T-helper 17 cell (primary cell): Measurements from ENCODE around the gene TMEM185B. TPM values are rescaled to one million over a fixed set of nuclear protein-coding genes. Genes with fewer than 3 reads are reported as not detected.
"Not testable (repeated sequence)": the region's sequence is repeated elsewhere in the genome, so short reads cannot be mapped to it uniquely, and the experiment has no call there.

ENCODE experiments used
- ATAC-seq: fragments of 150-1000 bp; cut with Tn5 transposase; 2 replicates; pipeline ENCODE4 v1.10.0; 2021; ENCODE audit warnings: mild to moderate bottlenecking, moderate library complexity
- DNase-seq, 3 donors: peaks; one replicate each; pipeline versions ENCODE4 v3.0.0 to v3.0.0-alpha.2; 2020 to 2021
- H3K9me3 ChIP-seq: one replicate; pipeline ENCODE4 v1.7.0; 2013; ENCODE audit warnings: low read length, mild to moderate bottlenecking; ENCODE audit not compliant: control insufficient read depth, poor library complexity, severe bottlenecking
- H3K27ac Mint-ChIP-seq: one replicate; pipeline ENCODE4 v1.8.0; 2022; ENCODE audit warnings: mild to moderate bottlenecking, moderate library complexity, mixed read lengths
- H3K27me3 Mint-ChIP-seq: one replicate; pipeline ENCODE4 v1.8.0; 2022; ENCODE audit warnings: mixed read lengths
- H3K36me3 Mint-ChIP-seq: one replicate; pipeline ENCODE4 v1.8.0; 2022; ENCODE audit warnings: low read depth, mixed read lengths
- H3K4me1 Mint-ChIP-seq: one replicate; pipeline ENCODE4 v1.8.0; 2022; ENCODE audit warnings: mild to moderate bottlenecking, mixed read lengths
- H3K4me3 Mint-ChIP-seq: one replicate; pipeline ENCODE4 v1.8.0; 2022; ENCODE audit warnings: mild to moderate bottlenecking, moderate library complexity, mixed read lengths
- total RNA-seq, 4 donors: library from RNA in 2 of 4; stranded (reverse) in 2 of 4; gene quantifications; one replicate each; pipeline ENCODE4 v1.2.3 and lab custom pipeline; 2022 to 2026

Gene TMEM185B
- total RNA-seq, 2 donors from 2014 or later, result 19.8 to 21.1 TPM

DNA sequence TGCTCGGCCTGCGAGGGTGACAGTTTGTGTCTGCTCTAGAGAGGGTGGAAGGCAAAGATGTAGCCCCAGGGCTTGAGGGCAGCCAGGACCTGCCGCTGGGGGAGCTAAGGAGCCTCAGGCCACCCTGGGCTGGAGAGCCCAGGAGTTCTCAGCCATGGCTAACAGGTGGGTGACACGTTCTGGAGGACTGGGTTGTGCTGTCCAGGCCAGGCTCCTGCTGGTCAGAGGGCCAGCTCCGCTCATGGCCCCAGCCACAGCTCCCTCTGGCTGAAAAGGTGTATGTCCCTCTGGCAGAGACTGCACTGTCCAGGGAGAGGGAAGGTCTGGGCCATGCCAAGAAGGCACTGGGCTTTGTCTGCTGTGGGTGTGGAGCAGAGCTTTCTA, 19.2 kb downstream of the TMEM185B start:
- Mint-ChIP-seq H3K27me3 (no peaks in the 10 kb centered on the region), H3K4me1 (peaks cover 7% of the 10 kb centered on the region), H3K4me3 (no peak overlapping the region), H3K27ac (no peak overlapping the region), H3K36me3 (no peaks in the 10 kb centered on the region)
- H3K9me3 ChIP-seq, result no peaks in the 10 kb centered on the region
- ATAC-seq (no peak), DNase-seq (no peak)

DNA sequence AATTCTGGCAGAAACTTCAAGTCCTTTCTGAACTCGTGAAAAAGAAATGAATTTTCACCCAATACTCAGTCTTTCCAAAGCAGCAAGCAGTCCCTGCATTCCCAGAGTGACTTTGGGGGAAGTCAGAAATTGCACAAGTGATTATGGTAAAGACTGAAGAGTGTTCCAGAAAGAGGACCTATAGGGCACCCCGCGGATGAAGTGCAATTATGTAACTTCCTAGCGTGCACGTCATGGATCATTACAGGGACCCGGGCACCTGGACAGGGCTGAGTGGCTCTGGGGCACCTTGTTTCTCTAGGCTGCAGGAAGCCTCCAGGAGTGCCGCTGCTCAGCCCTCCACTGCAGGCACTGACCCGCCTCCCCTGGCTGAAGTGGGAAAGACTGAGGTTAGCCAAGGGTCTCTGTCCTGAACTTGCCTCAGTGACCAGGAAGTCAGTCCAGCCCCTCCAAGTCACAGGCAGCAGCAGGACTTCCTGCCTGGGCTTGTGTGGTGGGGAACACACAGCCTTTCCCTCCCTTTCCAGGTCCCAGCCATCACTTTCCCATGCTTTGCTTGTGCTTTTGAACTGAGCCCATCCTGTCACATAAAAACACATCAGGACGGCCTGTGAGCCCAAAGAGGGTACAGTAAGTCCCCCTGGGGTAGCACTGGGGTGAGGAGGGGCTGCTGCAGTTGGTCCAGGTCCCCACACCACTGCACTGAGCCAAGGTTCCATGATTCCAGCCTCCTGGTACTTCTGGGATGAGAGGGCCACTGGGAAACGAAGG, 19.8 kb downstream of the TMEM185B start:
- no peak for ATAC-seq

GRCh38 chr2:120199817-120200459, 23.3 kb downstream of the TMEM185B start:
- H3K4me3 Mint-ChIP-seq, H3K4me1 Mint-ChIP-seq, H3K27ac Mint-ChIP-seq, H3K9me3 ChIP-seq, DNase-seq, H3K27me3 Mint-ChIP-seq, ATAC-seq, H3K36me3 Mint-ChIP-seq: not testable (repeated sequence)

More for the DNA sequence above, 19.8 kb downstream of the TMEM185B start:
- Mint-ChIP-seq H3K36me3 (no peaks in the 10 kb centered on the region), H3K4me3 (no peak overlapping the region), H3K27me3 (no peaks in the 10 kb centered on the region), H3K27ac (no peak overlapping the region), H3K4me1 (peaks cover 7% of the 10 kb centered on the region)
- H3K9me3 ChIP-seq, result no peaks in the 10 kb centered on the region
- DNase-seq, result no peak

DNA sequence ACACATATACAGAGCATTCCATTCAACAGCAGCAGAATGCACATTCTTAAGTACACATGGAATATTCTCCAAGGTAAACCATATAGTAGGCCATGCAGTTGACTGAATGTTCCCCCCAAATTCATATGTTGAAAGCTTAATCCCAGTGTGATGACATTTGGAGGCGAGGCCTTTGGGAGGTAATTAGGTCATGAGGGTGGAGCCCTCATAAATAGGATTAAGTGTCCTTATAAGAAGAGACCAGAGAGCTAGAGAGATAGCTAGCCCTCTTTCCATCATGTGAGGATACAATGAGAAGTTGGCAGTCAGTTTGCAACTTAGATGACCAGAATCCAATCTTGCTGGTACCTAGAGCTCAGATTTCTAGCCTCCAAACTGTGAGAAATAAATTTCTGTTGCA, 27.6 kb downstream of the TMEM185B start:
- Mint-ChIP-seq H3K27ac (no peak overlapping the region), H3K36me3 (peaks cover 2% of the 10 kb centered on the region), H3K4me1 (no peaks in the 10 kb centered on the region), H3K27me3 (no peaks in the 10 kb centered on the region), H3K4me3 (no peak overlapping the region)
- no peak for ATAC-seq
- DNase-seq, result no peak
- H3K9me3 ChIP-seq, result peaks cover 6% of the 10 kb centered on the region

GRCh38 chr2:120192280-120192679, 30.9 kb downstream of the TMEM185B start:
- no peaks in the 10 kb centered on the region for H3K27me3 Mint-ChIP-seq
- no peaks in the 10 kb centered on the region for H3K4me1 Mint-ChIP-seq
- ATAC-seq, result no peak
- H3K9me3 ChIP-seq, result peaks cover 6% of the 10 kb centered on the region
- no peak for DNase-seq
- H3K27ac Mint-ChIP-seq, result no peak overlapping the region
- H3K4me3 Mint-ChIP-seq, result no peak overlapping the region
- H3K36me3 Mint-ChIP-seq, result peaks cover 2% of the 10 kb centered on the region

- ATAC-seq (no peak), DNase-seq (no peak)
- no peaks in the 10 kb centered on the region for H3K27me3 Mint-ChIP-seq
- H3K36me3 Mint-ChIP-seq, result peaks cover 4% of the 10 kb centered on the region
- peaks cover 6% of the 10 kb centered on the region for H3K9me3 ChIP-seq
- H3K27ac Mint-ChIP-seq, result no peak overlapping the region
- no peaks in the 10 kb centered on the region for H3K4me1 Mint-ChIP-seq
- H3K4me3 Mint-ChIP-seq, result no peak overlapping the region
Observed at GRCh38 chr2:120189189-120189588, 34.0 kb downstream of the TMEM185B start.

- Mint-ChIP-seq H3K27me3 (no peaks in the 10 kb centered on the region), H3K27ac (peak overlapping the region; percentile 66), H3K4me1 (peaks cover 30% of the 10 kb centered on the region), H3K36me3 (peaks cover 5% of the 10 kb centered on the region), H3K4me3 (peak overlapping the region; percentile 74)
- no peak for ATAC-seq
- no peaks in the 10 kb centered on the region for H3K9me3 ChIP-seq
- no peak for DNase-seq
Observed at GRCh38 chr2:120182019-120182560, 41.1 kb downstream of the TMEM185B start.

DNA sequence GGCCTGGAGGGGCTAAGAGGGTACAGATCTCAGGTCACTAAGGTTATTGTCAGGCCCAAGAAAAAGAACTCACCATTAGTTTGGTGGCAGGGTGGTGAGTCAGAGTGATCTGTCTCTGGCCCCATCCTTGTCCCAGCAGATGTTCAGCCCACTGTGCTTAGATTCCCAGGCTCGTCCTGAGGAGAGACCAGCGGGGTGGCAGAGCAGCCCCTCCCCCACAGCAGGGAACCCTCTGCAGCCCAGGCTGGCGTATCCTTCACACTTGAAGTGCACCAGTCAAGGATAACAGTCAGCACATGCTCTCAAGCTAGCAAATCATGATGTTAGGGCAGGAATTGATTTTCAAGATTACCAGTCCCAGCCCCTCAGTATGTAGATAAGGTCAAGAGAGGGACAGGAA, 43.1 kb downstream of the TMEM185B start:
- ATAC-seq (no peak), DNase-seq (no peak)
- Mint-ChIP-seq H3K4me3 (no peak overlapping the region), H3K36me3 (peaks cover 3% of the 10 kb centered on the region), H3K27ac (peak overlapping the region; percentile 83), H3K4me1 (peaks cover 35% of the 10 kb centered on the region), H3K27me3 (no peaks in the 10 kb centered on the region)
- no peaks in the 10 kb centered on the region for H3K9me3 ChIP-seq

GRCh38 chr2:120179396-120179795, 43.8 kb downstream of the TMEM185B start:
- H3K4me3 Mint-ChIP-seq, result no peak overlapping the region
- H3K9me3 ChIP-seq, result no peaks in the 10 kb centered on the region
- no peaks in the 10 kb centered on the region for H3K27me3 Mint-ChIP-seq
- peaks cover 37% of the 10 kb centered on the region for H3K4me1 Mint-ChIP-seq
- H3K36me3 Mint-ChIP-seq, result peaks cover 2% of the 10 kb centered on the region
- DNase-seq (no peak), ATAC-seq (no peak)
- peak overlapping the region; percentile 83 for H3K27ac Mint-ChIP-seq

GRCh38 chr2:120177973-120178372, 45.2 kb downstream of the TMEM185B start:
- no peak for DNase-seq
- Mint-ChIP-seq H3K36me3 (peaks cover 2% of the 10 kb centered on the region), H3K27me3 (no peaks in the 10 kb centered on the region), H3K27ac (peak overlapping the region; percentile 100), H3K4me1 (peaks cover 32% of the 10 kb centered on the region), H3K4me3 (peak overlapping the region; percentile 100)
- no peak for ATAC-seq
- no peaks in the 10 kb centered on the region for H3K9me3 ChIP-seq

GRCh38 chr2:120177001-120177621, 46.1 kb downstream of the TMEM185B start:
- ATAC-seq, result peak; percentile 92
- peak; percentile 50 to 63 (median 57) for DNase-seq
- H3K9me3 ChIP-seq, result no peaks in the 10 kb centered on the region
- peaks cover 28% of the 10 kb centered on the region for H3K4me1 Mint-ChIP-seq
- H3K36me3 Mint-ChIP-seq, result peaks cover 3% of the 10 kb centered on the region
- H3K27me3 Mint-ChIP-seq, result peaks cover 4% of the 10 kb centered on the region
- peak overlapping the region; percentile 100 for H3K4me3 Mint-ChIP-seq
- peak overlapping the region; percentile 100 for H3K27ac Mint-ChIP-seq

DNA sequence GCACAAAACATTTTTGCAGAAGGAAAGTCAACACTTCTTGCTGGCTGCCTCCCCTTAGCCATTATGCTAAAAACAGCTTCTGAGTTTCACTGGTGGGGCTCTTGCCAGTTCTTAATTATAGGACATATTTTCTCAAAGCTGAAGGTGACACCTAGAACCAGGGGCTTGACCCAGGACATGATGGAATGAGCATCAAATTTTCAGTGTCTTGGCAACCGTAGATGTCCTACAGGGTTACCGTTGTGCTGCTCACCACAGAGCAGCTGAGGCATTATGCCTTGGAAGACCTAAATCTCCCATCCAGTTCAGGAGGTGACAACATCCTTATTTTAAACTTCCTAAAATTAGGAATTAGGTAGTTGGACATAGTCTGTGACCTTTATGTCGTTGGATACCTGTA, 46.7 kb downstream of the TMEM185B start:
- Mint-ChIP-seq H3K27me3 (peaks cover 10% of the 10 kb centered on the region), H3K4me3 (peak overlapping the region; percentile 100), H3K4me1 (peaks cover 22% of the 10 kb centered on the region), H3K27ac (peak overlapping the region; percentile 100), H3K36me3 (peaks cover 3% of the 10 kb centered on the region)
- ATAC-seq (no peak), DNase-seq (no peak)
- H3K9me3 ChIP-seq, result no peaks in the 10 kb centered on the region

GRCh38 chr2:120174963-120175581, 48.1 kb downstream of the TMEM185B start:
- no peak overlapping the region for H3K4me3 Mint-ChIP-seq
- DNase-seq (no peak), ATAC-seq (no peak)
- H3K36me3 Mint-ChIP-seq, result peaks cover 3% of the 10 kb centered on the region
- peaks cover 18% of the 10 kb centered on the region for H3K4me1 Mint-ChIP-seq
- peaks cover 11% of the 10 kb centered on the region for H3K27me3 Mint-ChIP-seq
- peak overlapping the region; percentile 100 for H3K27ac Mint-ChIP-seq
- no peaks in the 10 kb centered on the region for H3K9me3 ChIP-seq
